HEK293 (cell line): ENCODE measurements around the gene SERTAD2.

ENCODE experiments used
- CTCF ChIA-PET: fragments of 350-600 bp; formaldehyde crosslinking; extraction: SDS; loops from one replicate; lab custom pipeline; 2021; ENCODE audit warnings: antibody characterized with exemption; lab: Yijun Ruan, JAX
- POLR2A ChIA-PET: fragments of 300-600 bp; formaldehyde crosslinking; extraction: SDS; loops from one replicate; lab custom pipeline; 2020; ENCODE audit warnings: antibody characterized with exemption, inconsistent platforms; lab: Yijun Ruan, JAX
- H3K27ac ChIP-seq: fragments of 200-500 bp; sonication (Bioruptor generic); 2 replicates; pipeline ENCODE4 v1.5.1; 2014; ENCODE audit warnings: low read depth, low read length, control low read depth, inconsistent platforms; ENCODE audit errors: extremely low read depth
- H3K36me3 ChIP-seq, 2 experiments: fragments of 200-500 bp in 1 of 2; sonication (Bioruptor generic) in 1 of 2; 1 replicate in 1 of 2; 2 replicates in 1 of 2; pipeline ENCODE4 v1.5.1; 2014 to 2017; ENCODE audit warnings: inconsistent platforms in 2 of 2, low read length in 2 of 2; ENCODE audit not compliant: control insufficient read depth in 2 of 2, insufficient read depth in 1 of 2
- H3K4me1 ChIP-seq: fragments of 200-500 bp; sonication (Bioruptor generic); 2 replicates; pipeline ENCODE4 v1.5.1; 2014; ENCODE audit warnings: mild to moderate bottlenecking, low read length, inconsistent platforms; ENCODE audit not compliant: control insufficient read depth, insufficient read depth
- H3K4me3 ChIP-seq: 2 replicates; pipeline ENCODE4 v1.5.1; 2011; ENCODE audit warnings: low read depth, mild to moderate bottlenecking, control low read depth, low read length, moderate library complexity
- H3K9me3 ChIP-seq: fragments of 200-500 bp; sonication (Bioruptor generic); 2 replicates; pipeline ENCODE4 v1.5.1; 2014; ENCODE audit warnings: low read depth, low read length, inconsistent platforms; ENCODE audit not compliant: control insufficient read depth, insufficient read depth
- CTCF ChIP-seq: fragments of 450-650 bp; formaldehyde crosslinking; IDR thresholded peaks from 2 replicates; pipeline ENCODE4 v1.5.1; 2016; ENCODE audit warnings: missing biosample characterization, missing genetic modification characterization
- INSM2 ChIP-seq: fragments of 450-650 bp; formaldehyde crosslinking; IDR thresholded peaks from 2 replicates; pipeline ENCODE4 v1.5.1; 2016; ENCODE audit warnings: missing biosample characterization, missing genetic modification characterization
- KLF1 ChIP-seq: fragments of 450-650 bp; formaldehyde crosslinking; IDR thresholded peaks from 2 replicates; pipeline ENCODE4 v1.5.1; 2016; ENCODE audit warnings: missing biosample characterization, missing genetic modification characterization
- MEIS1 ChIP-seq: sonication (generic); formaldehyde crosslinking; IDR thresholded peaks from 2 replicates; pipeline ENCODE4 v1.8.1; 2022; ENCODE audit warnings: missing genetic modification reagents, mild to moderate bottlenecking, borderline replicate concordance
- PBX3 ChIP-seq: sonication (generic); formaldehyde crosslinking; IDR thresholded peaks from 2 replicates; pipeline ENCODE4 v1.8.1; 2022; ENCODE audit warnings: mild to moderate bottlenecking, moderate library complexity, missing genetic modification reagents
- PRDM10 ChIP-seq: fragments of 450-650 bp; formaldehyde crosslinking; IDR thresholded peaks from 2 replicates; pipeline ENCODE4 v1.5.1; 2016; ENCODE audit warnings: missing biosample characterization, missing genetic modification characterization
- REPIN1 ChIP-seq: fragments of 450-650 bp; formaldehyde crosslinking; IDR thresholded peaks from 2 replicates; pipeline ENCODE4 v1.5.1; 2017; ENCODE audit warnings: missing biosample characterization, missing genetic modification characterization, low read depth
- TRIM28 ChIP-seq: IDR thresholded peaks from 2 replicates; pipeline ENCODE4 v1.6.1; 2011; ENCODE audit warnings: low read length, control low read depth, borderline replicate concordance
- ZBTB48 ChIP-seq: fragments of 450-650 bp; formaldehyde crosslinking; IDR thresholded peaks from 2 replicates; pipeline ENCODE4 v1.5.1; 2016; ENCODE audit warnings: missing biosample characterization, missing genetic modification characterization
- ZBTB6 ChIP-seq: fragments of 450-650 bp; formaldehyde crosslinking; IDR thresholded peaks from 2 replicates; pipeline ENCODE4 v1.5.1; 2017; ENCODE audit warnings: missing biosample characterization, missing genetic modification characterization
- ZNF138 ChIP-seq: fragments of 450-650 bp; formaldehyde crosslinking; IDR thresholded peaks from 2 replicates; pipeline ENCODE4 v1.5.1; 2016; ENCODE audit warnings: missing biosample characterization, missing genetic modification characterization, borderline replicate concordance
- ZNF146 ChIP-seq: fragments of 450-650 bp; formaldehyde crosslinking; IDR thresholded peaks from 2 replicates; pipeline ENCODE4 v1.5.1; 2016; ENCODE audit warnings: missing biosample characterization, missing genetic modification characterization
- ZNF24 ChIP-seq: fragments of 450-650 bp; formaldehyde crosslinking; IDR thresholded peaks from 2 replicates; pipeline ENCODE4 v1.5.1; 2016; ENCODE audit warnings: missing biosample characterization, missing genetic modification characterization
- ZNF350 ChIP-seq: fragments of 450-650 bp; formaldehyde crosslinking; IDR thresholded peaks from 2 replicates; pipeline ENCODE4 v1.5.0; 2017; ENCODE audit warnings: missing biosample characterization, mild to moderate bottlenecking, missing genetic modification characterization
- ZNF366 ChIP-seq: fragments of 450-650 bp; formaldehyde crosslinking; conservative IDR thresholded peaks from 2 replicates; pipeline ENCODE4 v1.5.1; 2016; ENCODE audit warnings: missing biosample characterization, missing genetic modification characterization
- ZNF521 ChIP-seq: fragments of 450-650 bp; formaldehyde crosslinking; IDR thresholded peaks from 2 replicates; pipeline ENCODE4 v1.5.1; 2017; ENCODE audit warnings: missing biosample characterization, mild to moderate bottlenecking, missing genetic modification characterization
- ZNF544 ChIP-seq: fragments of 450-650 bp; formaldehyde crosslinking; IDR thresholded peaks from 2 replicates; pipeline ENCODE4 v1.5.0; 2017; ENCODE audit warnings: missing biosample characterization, missing genetic modification characterization
- ZNF610 ChIP-seq: fragments of 450-650 bp; formaldehyde crosslinking; IDR thresholded peaks from 2 replicates; pipeline ENCODE4 v1.5.1; 2016; ENCODE audit warnings: missing biosample characterization, missing genetic modification characterization, borderline replicate concordance
- ZNF660 ChIP-seq: fragments of 450-650 bp; IDR thresholded peaks from 2 replicates; pipeline ENCODE4 v1.5.1; 2018; ENCODE audit warnings: missing biosample characterization, mild to moderate bottlenecking, missing genetic modification characterization
- TF ChIP-seq, protein P1 (sequence below): fragments of 450-650 bp; IDR thresholded peaks from 2 replicates; pipeline ENCODE4 v1.5.1; 2018; ENCODE audit warnings: missing biosample characterization, mild to moderate bottlenecking, missing genetic modification characterization
- TF ChIP-seq, protein P2 (sequence below): fragments of 450-650 bp; formaldehyde crosslinking; IDR thresholded peaks from 2 replicates; pipeline ENCODE4 v1.5.1; 2017; ENCODE audit warnings: missing biosample characterization, missing genetic modification characterization
- TF ChIP-seq, protein P3 (sequence below): fragments of 450-650 bp; formaldehyde crosslinking; IDR thresholded peaks from 2 replicates; pipeline ENCODE4 v1.5.0; 2017; ENCODE audit warnings: missing biosample characterization, missing genetic modification characterization, borderline replicate concordance

Gene SERTAD2

DNA sequence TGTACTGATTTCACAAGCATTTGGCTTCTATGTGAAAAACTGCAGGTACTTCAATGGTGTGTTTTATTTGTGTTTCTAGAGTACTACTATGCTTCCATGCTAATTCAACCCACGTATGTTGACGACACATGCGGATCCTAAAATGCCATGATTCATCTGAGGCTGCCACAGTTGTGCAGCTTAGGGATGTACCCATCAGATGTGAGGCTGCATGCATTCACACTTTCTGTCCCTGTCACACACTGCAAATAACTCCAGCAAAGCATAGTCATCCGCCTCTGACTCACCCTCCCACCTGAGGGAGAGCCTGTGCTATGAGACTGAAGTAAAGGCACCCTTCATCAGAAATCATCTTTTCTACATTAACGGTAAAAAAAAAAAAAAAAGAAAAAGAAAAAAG is 22.1 kb upstream of the SERTAD2 start:
- no peak overlapping the region for H3K4me3 ChIP-seq
- POLR2A ChIA-PET = interaction anchor here (3.5 kb wide), 1 partner anchor 22 kb away, joined by 20 read pairs; the partner anchor contains the start of gene SERTAD2
- H3K27ac ChIP-seq = no peak overlapping the region
- peaks cover 31% of the 10 kb centered on the region for H3K4me1 ChIP-seq
- no peaks in the 10 kb centered on the region for H3K36me3 ChIP-seq
- H3K9me3 ChIP-seq = no peaks in the 10 kb centered on the region
- CTCF ChIA-PET = interaction anchor here (0.8 to 1.3 kb wide), 3 partner anchors 14 to 52 kb away, joined by 3 to 4 read pairs (median 3); no protein-coding TSS in a partner anchor
- TF ChIP-seq ZNF366 (tag by site-specific recombination) (no peak), REPIN1 (no peak), ZNF521 (no peak), ZNF146 (no peak), PRDM10 (tag by site-specific recombination) (0 out of 2 replicates have a peak, but pooled peaks have one; percentile 11), ZNF138 (tag by site-specific recombination) (no peak), TRIM28 (no peak), ZNF24 (tag by site-specific recombination) (no peak; the same call in 1 of the 2 replicates), KLF1 (tag by site-specific recombination) (no peak), PBX3 (CRISPR knock-in tag) (no peak), ZBTB6 (no peak), ZNF350 (tag by site-specific recombination) (no peak), CTCF (tag by site-specific recombination) (no peak), ZNF610 (tag by site-specific recombination) (no peak), ZNF660 (0 out of 2 replicates have a peak, but pooled peaks have one; percentile 17), MEIS1 (CRISPR knock-in tag) (no peak), ZBTB48 (tag by site-specific recombination) (peak; percentile 45; the same call in 1 of the 2 replicates), INSM2 (tag by site-specific recombination) (no peak), ZNF544 (tag by site-specific recombination) (no peak)
- TF ChIP-seq, protein P1, sequence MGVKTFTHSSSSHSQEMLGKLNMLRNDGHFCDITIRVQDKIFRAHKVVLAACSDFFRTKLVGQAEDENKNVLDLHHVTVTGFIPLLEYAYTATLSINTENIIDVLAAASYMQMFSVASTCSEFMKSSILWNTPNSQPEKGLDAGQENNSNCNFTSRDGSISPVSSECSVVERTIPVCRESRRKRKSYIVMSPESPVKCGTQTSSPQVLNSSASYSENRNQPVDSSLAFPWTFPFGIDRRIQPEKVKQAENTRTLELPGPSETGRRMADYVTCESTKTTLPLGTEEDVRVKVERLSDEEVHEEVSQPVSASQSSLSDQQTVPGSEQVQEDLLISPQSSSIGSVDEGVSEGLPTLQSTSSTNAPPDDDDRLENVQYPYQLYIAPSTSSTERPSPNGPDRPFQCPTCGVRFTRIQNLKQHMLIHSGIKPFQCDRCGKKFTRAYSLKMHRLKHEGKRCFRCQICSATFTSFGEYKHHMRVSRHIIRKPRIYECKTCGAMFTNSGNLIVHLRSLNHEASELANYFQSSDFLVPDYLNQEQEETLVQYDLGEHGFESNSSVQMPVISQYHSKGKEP (tag by site-specific recombination) = peak; percentile 71
- TF ChIP-seq, protein P2, sequence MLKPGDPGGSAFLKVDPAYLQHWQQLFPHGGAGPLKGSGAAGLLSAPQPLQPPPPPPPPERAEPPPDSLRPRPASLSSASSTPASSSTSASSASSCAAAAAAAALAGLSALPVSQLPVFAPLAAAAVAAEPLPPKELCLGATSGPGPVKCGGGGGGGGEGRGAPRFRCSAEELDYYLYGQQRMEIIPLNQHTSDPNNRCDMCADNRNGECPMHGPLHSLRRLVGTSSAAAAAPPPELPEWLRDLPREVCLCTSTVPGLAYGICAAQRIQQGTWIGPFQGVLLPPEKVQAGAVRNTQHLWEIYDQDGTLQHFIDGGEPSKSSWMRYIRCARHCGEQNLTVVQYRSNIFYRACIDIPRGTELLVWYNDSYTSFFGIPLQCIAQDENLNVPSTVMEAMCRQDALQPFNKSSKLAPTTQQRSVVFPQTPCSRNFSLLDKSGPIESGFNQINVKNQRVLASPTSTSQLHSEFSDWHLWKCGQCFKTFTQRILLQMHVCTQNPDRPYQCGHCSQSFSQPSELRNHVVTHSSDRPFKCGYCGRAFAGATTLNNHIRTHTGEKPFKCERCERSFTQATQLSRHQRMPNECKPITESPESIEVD (tag by site-specific recombination) = 0 out of 2 replicates have a peak, but pooled peaks have one; percentile 4
- TF ChIP-seq, protein P3, sequence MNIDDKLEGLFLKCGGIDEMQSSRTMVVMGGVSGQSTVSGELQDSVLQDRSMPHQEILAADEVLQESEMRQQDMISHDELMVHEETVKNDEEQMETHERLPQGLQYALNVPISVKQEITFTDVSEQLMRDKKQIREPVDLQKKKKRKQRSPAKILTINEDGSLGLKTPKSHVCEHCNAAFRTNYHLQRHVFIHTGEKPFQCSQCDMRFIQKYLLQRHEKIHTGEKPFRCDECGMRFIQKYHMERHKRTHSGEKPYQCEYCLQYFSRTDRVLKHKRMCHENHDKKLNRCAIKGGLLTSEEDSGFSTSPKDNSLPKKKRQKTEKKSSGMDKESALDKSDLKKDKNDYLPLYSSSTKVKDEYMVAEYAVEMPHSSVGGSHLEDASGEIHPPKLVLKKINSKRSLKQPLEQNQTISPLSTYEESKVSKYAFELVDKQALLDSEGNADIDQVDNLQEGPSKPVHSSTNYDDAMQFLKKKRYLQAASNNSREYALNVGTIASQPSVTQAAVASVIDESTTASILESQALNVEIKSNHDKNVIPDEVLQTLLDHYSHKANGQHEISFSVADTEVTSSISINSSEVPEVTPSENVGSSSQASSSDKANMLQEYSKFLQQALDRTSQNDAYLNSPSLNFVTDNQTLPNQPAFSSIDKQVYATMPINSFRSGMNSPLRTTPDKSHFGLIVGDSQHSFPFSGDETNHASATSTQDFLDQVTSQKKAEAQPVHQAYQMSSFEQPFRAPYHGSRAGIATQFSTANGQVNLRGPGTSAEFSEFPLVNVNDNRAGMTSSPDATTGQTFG = no peak
